ENCODE data around the gene DIP2C. TPM values are rescaled to one million over a fixed set of nuclear protein-coding genes. Genes with fewer than 3 reads are reported as not detected.
"Not testable (repeated sequence)": the region's sequence is repeated elsewhere in the genome, so short reads cannot be mapped to it uniquely, and the experiment has no call there.

DIP2C gene
- total RNA-seq, 1 experiment from 2014 or later, result 4.6 TPM

GRCh38 chr10:329361-330099 is 359.9 kb downstream of the DIP2C start:
- DNase-seq (ENCODE audit: low read depth), result peak; percentile 86

- no peak for DNase-seq (ENCODE audit: low read depth)
Observed at GRCh38 chr10:327889-328852, 361.3 kb downstream of the DIP2C start.

GRCh38 chr10:326894-327635 is 362.4 kb downstream of the DIP2C start:
- DNase-seq (ENCODE audit: low read depth), result no peak

GRCh38 chr10:326350-326749 is 363.1 kb downstream of the DIP2C start:
- DNase-seq (ENCODE audit: low read depth), result no peak

- no peak for DNase-seq (ENCODE audit: low read depth)
Observed at GRCh38 chr10:325282-325681, 364.2 kb downstream of the DIP2C start.

GRCh38 chr10:324593-324992 is 364.9 kb downstream of the DIP2C start:
- DNase-seq (ENCODE audit: low read depth), result no peak

GRCh38 chr10:323651-324293 is 365.7 kb downstream of the DIP2C start:
- peak; percentile 87 for DNase-seq (ENCODE audit: low read depth)

GRCh38 chr10:323046-323445 is 366.4 kb downstream of the DIP2C start:
- not testable (repeated sequence) for DNase-seq (ENCODE audit: low read depth)

GRCh38 chr10:320771-321170 is 368.7 kb downstream of the DIP2C start:
- no peak for DNase-seq (ENCODE audit: low read depth)

GRCh38 chr10:317926-318325 is 371.5 kb downstream of the DIP2C start:
- DNase-seq (ENCODE audit: low read depth), result no peak

GRCh38 chr10:317271-317769 is 372.1 kb downstream of the DIP2C start:
- no peak for DNase-seq (ENCODE audit: low read depth)

GRCh38 chr10:316390-316789 is 373.1 kb downstream of the DIP2C start:
- DNase-seq (ENCODE audit: low read depth), result no peak

GRCh38 chr10:314871-315270 is 374.6 kb downstream of the DIP2C start:
- DNase-seq (ENCODE audit: low read depth), result no peak

- no peak for DNase-seq (ENCODE audit: low read depth)
Observed at GRCh38 chr10:314381-314780, 375.1 kb downstream of the DIP2C start.

- no peak for DNase-seq (ENCODE audit: low read depth)
Observed at GRCh38 chr10:311901-312665, 377.4 kb downstream of the DIP2C start.

GRCh38 chr10:310976-311639 is 378.4 kb downstream of the DIP2C start:
- DNase-seq (ENCODE audit: low read depth), result no peak

GRCh38 chr10:310371-310770 is 379.1 kb downstream of the DIP2C start:
- DNase-seq (ENCODE audit: low read depth), result no peak

GRCh38 chr10:308572-309085 is 380.8 kb downstream of the DIP2C start:
- DNase-seq (ENCODE audit: low read depth), result no peak

GRCh38 chr10:308101-308500 is 381.4 kb downstream of the DIP2C start:
- no peak for DNase-seq (ENCODE audit: low read depth)

GRCh38 chr10:307659-308058 is 381.8 kb downstream of the DIP2C start:
- DNase-seq (ENCODE audit: low read depth), result no peak
